ENCODE measurements around the gene MTA1.

Gene MTA1

GRCh38 chr14:105500726-105501101 lies 81.1 kb downstream of the MTA1 start:
- no peak for DNase-seq

- DNase-seq = no peak
Observed at GRCh38 chr14:105501504-105502291, 82.1 kb downstream of the MTA1 start.

- no peak for DNase-seq
Observed at GRCh38 chr14:105502446-105503295, 83.0 kb downstream of the MTA1 start.

- DNase-seq = no peak
Observed at GRCh38 chr14:105503296-105503640, 83.6 kb downstream of the MTA1 start.

GRCh38 chr14:105503935-105504692 lies 84.5 kb downstream of the MTA1 start:
- DNase-seq = no peak

- DNase-seq = no peak
Observed at GRCh38 chr14:105505101-105505500, 85.5 kb downstream of the MTA1 start.

GRCh38 chr14:105507247-105507646 lies 87.6 kb downstream of the MTA1 start:
- DNase-seq = no peak

GRCh38 chr14:105508069-105508468 lies 88.4 kb downstream of the MTA1 start:
- no peak for DNase-seq

GRCh38 chr14:105508601-105509000 lies 89.0 kb downstream of the MTA1 start:
- DNase-seq = no peak

- DNase-seq = no peak
Observed at GRCh38 chr14:105517096-105517495, 97.5 kb downstream of the MTA1 start.

GRCh38 chr14:105519946-105520698 lies 100.5 kb downstream of the MTA1 start:
- DNase-seq = no peak

Measured in T-helper 2 cell (primary cell).